COLO829 (cell line): Measurements from ENCODE around the gene LRP2.
A peak's percentile ranks its signal among the peaks of the same experiment; 100 is the strongest.
"Not testable (repeated sequence)": the region's sequence is repeated elsewhere in the genome, so short reads cannot be mapped to it uniquely, and the experiment has no call there.

Source experiments
- DNase-seq: peaks from one replicate; pipeline ENCODE4 v3.0.0; 2012; ENCODE audit warnings: low spot score

Gene LRP2

GRCh38 chr2:169175112-169175511 lies 187.2 kb downstream of the LRP2 start:
- DNase-seq: no peak

- DNase-seq: no peak
Measured at GRCh38 chr2:169173876-169174275, 188.5 kb downstream of the LRP2 start.

- DNase-seq: no peak
Measured at GRCh38 chr2:169172914-169173313, 189.4 kb downstream of the LRP2 start.

- no peak for DNase-seq
Measured at GRCh38 chr2:169172151-169172735, 190.1 kb downstream of the LRP2 start.

GRCh38 chr2:169165791-169166190 lies 196.5 kb downstream of the LRP2 start:
- peak; percentile 63 for DNase-seq

- DNase-seq: no peak
Measured at GRCh38 chr2:169164311-169164710, 198.0 kb downstream of the LRP2 start.

- DNase-seq: no peak
Measured at GRCh38 chr2:169162613-169163012, 199.7 kb downstream of the LRP2 start.

- DNase-seq: no peak
Measured at GRCh38 chr2:169160926-169161481, 201.3 kb downstream of the LRP2 start.

GRCh38 chr2:169159686-169160085 lies 202.6 kb downstream of the LRP2 start:
- no peak for DNase-seq

- no peak for DNase-seq
Measured at GRCh38 chr2:169158874-169159273, 203.5 kb downstream of the LRP2 start.

GRCh38 chr2:169146220-169146619 lies 216.1 kb downstream of the LRP2 start:
- DNase-seq: no peak

- no peak for DNase-seq
Measured at GRCh38 chr2:169143998-169144397, 218.3 kb downstream of the LRP2 start.

- peak; percentile 50 for DNase-seq
Measured at GRCh38 chr2:169141713-169142352, 220.5 kb downstream of the LRP2 start.

- no peak for DNase-seq
Measured at GRCh38 chr2:169139993-169140767, 222.2 kb downstream of the LRP2 start.

GRCh38 chr2:169139145-169139544 lies 223.2 kb downstream of the LRP2 start:
- no peak for DNase-seq

- DNase-seq: no peak
Measured at GRCh38 chr2:169137924-169138323, 224.4 kb downstream of the LRP2 start.

GRCh38 chr2:169136885-169137534 lies 225.3 kb downstream of the LRP2 start:
- no peak for DNase-seq

- DNase-seq: not testable (repeated sequence)
Measured at GRCh38 chr2:169136428-169136827, 225.9 kb downstream of the LRP2 start.

GRCh38 chr2:169134272-169134671 lies 228.1 kb downstream of the LRP2 start:
- DNase-seq: not testable (repeated sequence)

- peak; percentile 73 for DNase-seq
Measured at GRCh38 chr2:169131587-169132512, 230.5 kb downstream of the LRP2 start.

GRCh38 chr2:169129703-169130243 lies 232.6 kb downstream of the LRP2 start:
- DNase-seq: no peak
